DMS53 treated with DMSO at 0.1 percent for 48 hours (cell line): ENCODE results near the gene TSFM.

Experiments used
- DNase-seq: peaks from one replicate; lab custom pipeline; 2025; ENCODE audit not compliant: unreplicated experiment; lab: John Stamatoyannopoulos, UW

Gene TSFM

DNA sequence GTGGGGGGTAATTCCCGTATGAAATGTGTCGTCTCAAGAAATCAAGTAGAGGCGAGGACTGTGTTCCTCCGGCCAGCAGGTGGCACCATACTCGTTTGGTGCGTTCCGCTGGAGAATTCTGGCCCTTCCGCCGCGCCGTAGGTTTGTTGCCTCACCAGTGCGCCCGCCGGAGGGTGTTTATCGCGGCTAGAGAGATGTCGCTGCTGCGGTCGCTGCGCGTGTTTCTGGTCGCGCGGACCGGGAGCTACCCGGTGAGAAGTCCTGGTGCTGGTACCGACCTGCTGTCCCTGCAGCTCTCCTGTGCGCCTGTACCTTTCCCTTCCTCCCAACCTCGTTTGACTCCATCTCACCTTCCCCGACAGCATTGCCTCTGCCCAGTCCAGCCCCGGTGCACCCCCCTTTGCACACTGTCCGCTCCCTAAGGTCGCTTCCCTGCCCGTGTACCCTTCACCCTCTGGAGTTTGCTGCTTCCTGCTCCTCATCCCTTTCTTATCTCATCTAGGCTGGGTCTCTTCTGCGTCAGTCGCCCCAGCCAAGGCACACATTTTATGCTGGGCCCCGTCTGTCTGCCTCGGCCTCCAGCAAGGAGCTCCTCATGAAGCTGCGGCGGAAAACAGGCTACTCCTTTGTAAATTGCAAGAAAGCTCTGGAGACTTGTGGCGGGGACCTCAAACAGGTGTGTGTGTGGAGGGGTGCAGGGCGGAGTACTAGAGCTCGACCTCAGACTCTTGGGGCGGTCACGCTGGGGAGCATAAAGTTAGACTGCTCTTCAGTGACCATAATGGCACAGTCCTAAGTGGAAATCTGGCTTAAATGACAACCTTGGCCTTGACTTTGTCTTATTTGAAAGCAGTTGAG lies at the start of gene TSFM:
Gene TSFM (plus strand): TSS at position 180 of the 858 bp plus-strand sequence. CDS start 15 bp downstream, at position 195.
- DNase-seq, result peak; percentile 95

DNA sequence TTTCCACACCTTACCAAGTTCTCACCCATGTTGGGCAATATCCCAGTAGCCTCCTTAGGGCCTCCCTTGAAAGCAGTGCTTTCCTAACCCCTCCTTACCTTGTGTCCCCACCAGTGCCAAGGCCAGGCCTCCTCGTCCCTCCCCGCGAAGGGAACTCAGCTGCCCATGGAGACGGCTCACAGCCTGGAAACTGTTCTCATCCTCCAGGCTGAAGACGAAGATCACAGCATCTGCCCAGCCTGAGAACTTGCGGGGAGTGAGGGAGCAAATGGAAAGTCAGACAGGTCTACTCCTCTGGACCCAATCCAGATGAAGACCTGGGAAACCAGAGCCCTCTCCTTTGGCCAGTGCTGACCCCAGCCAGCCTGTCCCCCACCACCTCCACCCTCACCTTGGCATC lies 48.7 kb upstream of the TSFM start:
- no peak for DNase-seq

DNA sequence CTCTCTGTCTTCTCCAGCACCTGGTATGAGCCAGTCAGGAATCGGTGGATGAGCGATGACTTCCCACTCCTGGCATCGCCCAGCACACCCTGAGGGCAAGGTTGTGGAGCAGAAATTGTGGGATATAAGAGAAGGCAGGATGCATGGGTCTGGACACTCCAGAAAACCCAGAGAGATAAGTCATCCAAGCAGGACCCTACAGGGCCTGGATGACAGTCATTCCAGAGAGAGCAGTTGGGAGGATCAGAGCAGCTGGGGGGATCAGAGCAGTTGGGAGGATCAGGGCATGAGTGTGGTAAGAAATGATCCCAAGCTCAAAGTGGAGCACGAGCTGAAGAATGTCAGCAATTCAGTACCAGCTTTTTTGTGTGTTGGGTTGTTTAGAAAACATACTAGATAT lies 48.0 kb upstream of the TSFM start:
- DNase-seq, result no peak

DNA sequence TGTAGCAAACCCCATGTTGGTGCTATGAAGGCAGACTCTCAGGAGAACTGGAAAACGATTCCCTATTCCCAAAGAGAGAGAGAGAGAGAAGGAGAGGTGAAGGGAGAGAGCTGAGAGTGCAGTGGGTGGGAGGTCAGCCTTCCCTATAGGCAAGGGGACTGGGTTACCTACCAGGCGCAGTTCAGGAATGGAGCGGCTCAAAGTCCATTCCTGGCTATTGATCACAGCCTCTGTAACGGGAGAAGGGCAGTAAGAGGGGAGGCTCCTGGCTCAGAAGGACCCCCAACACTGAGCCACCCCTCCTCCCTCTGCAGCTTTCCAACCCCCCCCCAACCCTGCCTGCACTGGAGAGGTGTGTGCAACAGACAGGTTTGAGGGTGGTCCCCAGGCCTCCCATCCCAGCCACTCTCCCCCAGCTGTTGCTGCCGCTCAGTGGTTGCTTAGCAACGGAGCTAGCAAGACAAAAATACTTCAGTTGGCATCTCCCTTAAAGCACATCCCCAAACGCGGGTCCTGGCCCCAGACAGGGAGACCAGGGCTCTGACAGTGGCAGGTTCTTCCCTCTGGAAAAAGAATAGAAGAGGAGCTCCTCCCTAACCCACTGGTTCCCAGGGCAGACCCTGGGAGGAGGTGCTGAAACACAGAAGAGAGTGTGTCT lies 47.3 kb upstream of the TSFM start:
- peak; percentile 31 for DNase-seq

- DNase-seq, result peak; percentile 61
These were observed 46.4 kb upstream of the TSFM start for GRCh38 chr12:57735952-57736740.

GRCh38 chr12:57736741-57737466 lies 45.7 kb upstream of the TSFM start:
- peak; percentile 48 for DNase-seq

GRCh38 chr12:57737467-57738460 lies 44.8 kb upstream of the TSFM start:
- no peak for DNase-seq

- DNase-seq, result no peak
These were observed 43.8 kb upstream of the TSFM start, which contains the start of gene AGAP2 for GRCh38 chr12:57738661-57739237. Gene AGAP2, minus strand, starts transcription at chr12:57738742. Its CDS starts 496 bp downstream, at chr12:57738246.

DNA sequence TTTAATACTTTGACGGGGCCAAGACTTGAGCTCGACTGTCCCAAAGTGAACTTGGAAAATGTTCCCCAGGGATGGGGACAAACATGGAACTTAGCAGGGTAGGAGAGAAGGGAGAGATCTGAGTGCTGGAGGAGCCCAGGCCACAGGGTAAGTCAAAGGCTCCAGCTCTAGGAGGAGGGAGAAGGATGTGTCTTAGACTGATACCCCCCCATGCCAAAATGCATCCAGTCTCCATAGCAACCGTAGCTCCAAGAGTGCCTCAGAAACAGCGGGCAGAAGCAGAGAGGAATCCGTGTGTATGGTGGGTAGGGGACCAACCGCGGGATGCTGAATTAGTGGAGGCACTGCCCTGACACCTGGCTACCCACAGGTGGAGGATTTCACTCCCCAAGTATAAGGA lies 43.2 kb upstream of the TSFM start:
- DNase-seq, result no peak

- no peak for DNase-seq
These were observed 42.6 kb upstream of the TSFM start for GRCh38 chr12:57739914-57740538.

DNA sequence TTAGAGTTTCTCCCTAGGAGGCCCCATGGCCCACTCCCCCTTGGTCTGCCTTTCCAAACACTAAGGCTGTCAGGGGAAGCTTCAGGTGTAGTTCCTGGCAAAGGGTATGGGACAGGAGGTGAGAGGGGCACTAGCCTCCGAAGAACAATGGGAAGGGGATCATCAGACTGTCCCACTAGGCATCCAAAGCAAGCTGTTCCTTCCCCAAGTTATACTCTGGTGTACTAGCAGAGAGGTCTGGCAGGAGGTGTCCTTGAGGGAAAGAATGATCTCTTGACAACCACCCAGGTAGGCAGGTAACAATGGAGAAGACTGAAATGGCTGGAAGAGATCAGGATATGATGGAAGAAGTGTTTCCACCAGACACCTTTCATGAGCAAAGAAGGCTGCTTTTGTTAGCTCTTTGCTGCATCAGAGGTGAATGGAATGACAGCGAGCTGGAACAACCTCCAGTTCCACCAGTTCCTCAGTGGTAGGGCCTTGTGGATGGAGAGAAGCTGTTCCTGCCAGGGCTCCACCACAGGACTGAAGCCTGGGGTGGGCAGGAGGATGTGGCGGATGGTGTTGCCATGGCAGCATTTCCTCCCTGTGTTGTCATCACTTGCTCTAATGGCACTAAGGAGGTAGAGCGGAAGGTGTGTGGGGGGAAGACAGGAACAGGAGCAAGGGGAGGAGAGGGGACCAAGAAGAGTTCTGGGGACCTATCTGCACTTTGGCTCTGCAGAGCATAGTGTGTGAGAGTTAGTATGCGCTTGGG lies 41.8 kb upstream of the TSFM start:
- DNase-seq, result no peak

DNA sequence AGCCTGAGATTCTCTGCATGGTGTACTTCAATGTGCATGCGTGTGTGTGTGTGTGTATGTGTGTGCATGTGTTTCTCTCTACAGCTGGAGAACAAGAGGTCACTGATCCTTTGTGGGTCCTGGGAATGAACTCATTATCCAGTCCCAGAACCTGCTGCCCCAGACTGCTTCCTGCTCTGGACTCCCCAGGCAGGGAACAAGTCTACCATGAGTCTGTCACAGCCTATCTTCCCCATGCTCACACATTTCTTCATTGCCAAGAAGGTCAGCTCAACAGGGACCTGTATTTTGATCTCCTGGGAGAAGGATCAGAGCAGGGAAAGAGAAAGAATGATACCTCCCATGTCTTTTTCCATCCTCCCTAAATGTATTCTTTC lies 41.2 kb upstream of the TSFM start:
- no peak for DNase-seq

GRCh38 chr12:57741844-57742738 lies 40.5 kb upstream of the TSFM start:
- DNase-seq, result no peak

DNA sequence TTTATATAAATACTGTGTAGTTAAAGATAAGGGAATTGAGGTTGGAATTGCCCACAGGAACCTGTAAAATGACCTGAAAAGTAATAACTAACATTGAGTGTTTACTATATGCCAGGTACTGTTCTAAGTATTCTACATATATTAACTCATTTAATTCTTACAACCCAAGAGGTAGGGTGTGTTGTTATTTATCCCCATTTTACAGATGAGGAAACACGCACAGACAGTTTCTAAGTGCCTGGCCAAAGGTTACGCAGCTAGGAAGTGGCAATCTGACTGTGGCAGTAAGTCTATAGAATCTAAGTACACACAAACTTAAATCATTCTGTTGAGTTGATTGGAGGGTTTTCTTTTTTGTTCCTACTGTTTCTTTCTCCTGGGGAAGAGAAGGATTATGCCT lies 38.8 kb upstream of the TSFM start:
- no peak for DNase-seq

GRCh38 chr12:57744194-57744776 lies 38.3 kb upstream of the TSFM start:
- peak; percentile 69 for DNase-seq

DNA sequence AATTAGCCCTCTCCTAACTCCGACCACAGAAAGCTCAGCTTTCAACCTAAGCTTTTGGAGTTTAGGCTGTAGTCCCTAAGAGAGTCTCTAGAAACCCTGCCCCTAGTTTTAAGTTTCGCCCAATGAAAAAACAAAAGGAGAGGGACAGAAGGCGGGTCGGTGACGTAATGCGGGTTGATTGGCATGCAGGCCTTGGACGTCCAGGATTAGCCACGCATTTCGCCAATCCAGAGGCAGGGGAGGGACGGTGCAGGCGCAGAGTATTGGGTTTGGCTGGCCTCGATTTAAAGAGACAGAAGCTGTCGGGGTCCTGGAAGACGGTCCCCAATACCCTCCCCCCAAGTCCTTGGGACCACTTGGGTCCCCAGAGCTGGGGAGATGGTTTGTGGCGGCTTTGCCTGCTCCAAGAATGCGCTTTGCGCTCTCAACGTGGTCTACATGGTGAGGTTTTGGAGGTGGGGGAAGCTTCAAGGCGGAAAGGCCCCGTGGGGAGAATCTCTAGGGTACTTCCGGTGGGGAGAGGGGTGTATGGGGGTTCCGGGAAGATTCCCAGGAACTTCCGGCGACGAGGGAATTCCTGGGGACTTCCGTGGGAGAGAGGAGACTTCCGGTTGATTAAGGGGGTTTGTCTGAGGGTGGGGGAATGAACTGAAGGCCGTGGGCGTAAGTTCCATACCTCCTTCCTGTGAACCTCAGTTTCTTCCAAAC lies 37.7 kb upstream of the TSFM start, which contains the start of gene TSPAN31:
Gene TSPAN31 (plus strand): TSS at position 263 of the 708 bp plus-strand sequence. CDS start 116 bp downstream, at position 379.
- peak; percentile 99 for DNase-seq
